Measurements from ENCODE around the gene MYO7B. TPM values are rescaled to one million over a fixed set of nuclear protein-coding genes. Genes with fewer than 3 reads are reported as not detected.

Gene MYO7B
- polyA plus RNA-seq, 1 donor, result 1.1 TPM

GRCh38 chr2:127678531-127678930 is 143.0 kb downstream of the MYO7B start:
- DNase-seq (ENCODE audit: low read depth), result no peak

GRCh38 chr2:127678991-127679390 is 143.5 kb downstream of the MYO7B start:
- DNase-seq (ENCODE audit: low read depth), result no peak

- DNase-seq (ENCODE audit: low read depth), result no peak
Measured at GRCh38 chr2:127679680-127680361, 144.3 kb downstream of the MYO7B start.

GRCh38 chr2:127680706-127681287 is 145.3 kb downstream of the MYO7B start:
- no peak for DNase-seq (ENCODE audit: low read depth)

- DNase-seq (ENCODE audit: low read depth), result no peak
Measured at GRCh38 chr2:127681288-127681804, 145.9 kb downstream of the MYO7B start.

- no peak for DNase-seq (ENCODE audit: low read depth)
Measured at GRCh38 chr2:127681976-127682857, 146.7 kb downstream of the MYO7B start.

- DNase-seq (ENCODE audit: low read depth), result no peak
Measured at GRCh38 chr2:127683056-127683455, 147.6 kb downstream of the MYO7B start.

GRCh38 chr2:127683757-127684156 is 148.3 kb downstream of the MYO7B start:
- no peak for DNase-seq (ENCODE audit: low read depth)

- no peak for DNase-seq (ENCODE audit: low read depth)
Measured at GRCh38 chr2:127685410-127686080, 150.1 kb downstream of the MYO7B start.

Other genes with a start within 250 kb of the MYO7B start
- 41.5 TPM for gene ERCC3, start 241.5 kb upstream of the MYO7B start, polyA plus RNA-seq (ENCODE audit: insufficient read length)
- gene MAP3K2, start 147.7 kb upstream of the MYO7B start, polyA plus RNA-seq (ENCODE audit: insufficient read length), result 17.8 TPM
- gene PROC, start 117.3 kb upstream of the MYO7B start, polyA plus RNA-seq (ENCODE audit: insufficient read length), result 0.46 TPM
- 45.4 TPM for gene IWS1, start 9.2 kb upstream of the MYO7B start, polyA plus RNA-seq (ENCODE audit: insufficient read length)
- gene GPR17, start 110.5 kb downstream of the MYO7B start, polyA plus RNA-seq (ENCODE audit: insufficient read length), result 2.4 TPM
- gene LIMS2, start 139.8 kb downstream of the MYO7B start, polyA plus RNA-seq (ENCODE audit: insufficient read length), result 41.3 TPM
- gene SFT2D3, start 165.8 kb downstream of the MYO7B start, polyA plus RNA-seq (ENCODE audit: insufficient read length), result not detected

Data from forelimb muscle (tissue), 1 donor.